ENCODE measurements around the gene ATL2.
"Not testable (repeated sequence)": the region's sequence is repeated elsewhere in the genome, so short reads cannot be mapped to it uniquely, and the experiment has no call there.

The ATL2 gene

GRCh38 chr2:38387887-38388286 lies 10.8 kb upstream of the ATL2 start:
- Histone ChIP-seq H3K4me1 (ENCODE audit: control insufficient read depth, insufficient read depth, low read length) (peaks cover 4% of the 10 kb centered on the region; the same call in 1 of the 2 replicates), H3K9me3 (ENCODE audit: control insufficient read depth, insufficient read depth, low read length) (no peaks in the 10 kb centered on the region), H3K4me3 (ENCODE audit: low read depth, low read length) (no peak overlapping the region), H3K27ac (ENCODE audit: low read depth, low read length) (no peak overlapping the region), H3K9ac (ENCODE audit: low read depth, low read length) (no peak overlapping the region), H3K27me3 (ENCODE audit: control insufficient read depth, insufficient read depth, low read length) (no peaks in the 10 kb centered on the region), H3K36me3 (ENCODE audit: control insufficient read depth, insufficient read depth, low read length) (no peaks in the 10 kb centered on the region)

- no peak overlapping the region for H3K9ac ChIP-seq (ENCODE audit: low read depth, low read length)
- no peak overlapping the region for H3K4me3 ChIP-seq (ENCODE audit: low read depth, low read length)
- no peaks in the 10 kb centered on the region for H3K27me3 ChIP-seq (ENCODE audit: control insufficient read depth, insufficient read depth, low read length)
- H3K9me3 ChIP-seq (ENCODE audit: control insufficient read depth, insufficient read depth, low read length), result no peaks in the 10 kb centered on the region
- peaks cover 4% of the 10 kb centered on the region; the same call in 1 of the 2 replicates for H3K4me1 ChIP-seq (ENCODE audit: control insufficient read depth, insufficient read depth, low read length)
- H3K27ac ChIP-seq (ENCODE audit: low read depth, low read length), result no peak overlapping the region
- H3K36me3 ChIP-seq (ENCODE audit: control insufficient read depth, insufficient read depth, low read length), result no peaks in the 10 kb centered on the region
Observed at GRCh38 chr2:38386821-38387220, 9.7 kb upstream of the ATL2 start.

- no peaks in the 10 kb centered on the region for H3K36me3 ChIP-seq (ENCODE audit: control insufficient read depth, insufficient read depth, low read length)
- H3K27ac ChIP-seq (ENCODE audit: low read depth, low read length), result no peak overlapping the region
- H3K27me3 ChIP-seq (ENCODE audit: control insufficient read depth, insufficient read depth, low read length), result no peaks in the 10 kb centered on the region
- H3K4me1 ChIP-seq (ENCODE audit: control insufficient read depth, insufficient read depth, low read length), result peaks cover 4% of the 10 kb centered on the region; the same call in 1 of the 2 replicates
- H3K9me3 ChIP-seq (ENCODE audit: control insufficient read depth, insufficient read depth, low read length), result no peaks in the 10 kb centered on the region
- H3K4me3 ChIP-seq (ENCODE audit: low read depth, low read length), result no peak overlapping the region
- H3K9ac ChIP-seq (ENCODE audit: low read depth, low read length), result no peak overlapping the region
Observed at GRCh38 chr2:38386377-38386776, 9.3 kb upstream of the ATL2 start.

GRCh38 chr2:38384338-38384737 lies 7.3 kb upstream of the ATL2 start:
- H3K27me3 ChIP-seq (ENCODE audit: control insufficient read depth, insufficient read depth, low read length), result no peaks in the 10 kb centered on the region
- H3K36me3 ChIP-seq (ENCODE audit: control insufficient read depth, insufficient read depth, low read length), result no peaks in the 10 kb centered on the region
- H3K4me1 ChIP-seq (ENCODE audit: control insufficient read depth, insufficient read depth, low read length), result peaks cover 4% of the 10 kb centered on the region; the same call in 1 of the 2 replicates
- no peaks in the 10 kb centered on the region for H3K9me3 ChIP-seq (ENCODE audit: control insufficient read depth, insufficient read depth, low read length)
- H3K4me3 ChIP-seq (ENCODE audit: low read depth, low read length), result no peak overlapping the region
- H3K27ac ChIP-seq (ENCODE audit: low read depth, low read length), result no peak overlapping the region
- no peak overlapping the region for H3K9ac ChIP-seq (ENCODE audit: low read depth, low read length)

GRCh38 chr2:38383741-38384140 lies 6.7 kb upstream of the ATL2 start:
- not testable (repeated sequence) for H3K4me1 ChIP-seq (ENCODE audit: control insufficient read depth, insufficient read depth, low read length); H3K36me3 ChIP-seq (ENCODE audit: control insufficient read depth, insufficient read depth, low read length); H3K9ac ChIP-seq (ENCODE audit: low read depth, low read length); H3K27ac ChIP-seq (ENCODE audit: low read depth, low read length); H3K4me3 ChIP-seq (ENCODE audit: low read depth, low read length); H3K9me3 ChIP-seq (ENCODE audit: control insufficient read depth, insufficient read depth, low read length); H3K27me3 ChIP-seq (ENCODE audit: control insufficient read depth, insufficient read depth, low read length)

GRCh38 chr2:38381381-38382143 lies 4.5 kb upstream of the ATL2 start:
- Histone ChIP-seq H3K36me3 (ENCODE audit: control insufficient read depth, insufficient read depth, low read length) (no peaks in the 10 kb centered on the region), H3K27ac (ENCODE audit: low read depth, low read length) (no peak overlapping the region), H3K27me3 (ENCODE audit: control insufficient read depth, insufficient read depth, low read length) (no peaks in the 10 kb centered on the region), H3K4me3 (ENCODE audit: low read depth, low read length) (no peak overlapping the region), H3K4me1 (ENCODE audit: control insufficient read depth, insufficient read depth, low read length) (peaks cover 10% of the 10 kb centered on the region), H3K9ac (ENCODE audit: low read depth, low read length) (no peak overlapping the region), H3K9me3 (ENCODE audit: control insufficient read depth, insufficient read depth, low read length) (no peaks in the 10 kb centered on the region)

- Histone ChIP-seq H3K4me1 (ENCODE audit: control insufficient read depth, insufficient read depth, low read length) (peaks cover 13% of the 10 kb centered on the region), H3K27ac (ENCODE audit: low read depth, low read length) (no peak overlapping the region), H3K36me3 (ENCODE audit: control insufficient read depth, insufficient read depth, low read length) (no peaks in the 10 kb centered on the region), H3K9me3 (ENCODE audit: control insufficient read depth, insufficient read depth, low read length) (no peaks in the 10 kb centered on the region), H3K4me3 (ENCODE audit: low read depth, low read length) (no peak overlapping the region), H3K27me3 (ENCODE audit: control insufficient read depth, insufficient read depth, low read length) (no peaks in the 10 kb centered on the region), H3K9ac (ENCODE audit: low read depth, low read length) (no peak overlapping the region)
Observed at GRCh38 chr2:38380397-38381130, 3.5 kb upstream of the ATL2 start.

GRCh38 chr2:38376346-38377049 lies 575 bp downstream of the ATL2 start:
- H3K27ac ChIP-seq (ENCODE audit: low read depth, low read length), result peak overlapping the region; percentile 95
- peak overlapping the region; percentile 98 for H3K9ac ChIP-seq (ENCODE audit: low read depth, low read length)
- H3K9me3 ChIP-seq (ENCODE audit: control insufficient read depth, insufficient read depth, low read length), result no peaks in the 10 kb centered on the region
- H3K27me3 ChIP-seq (ENCODE audit: control insufficient read depth, insufficient read depth, low read length), result no peaks in the 10 kb centered on the region
- peak overlapping the region; percentile 94 for H3K4me3 ChIP-seq (ENCODE audit: low read depth, low read length)
- peaks cover 21% of the 10 kb centered on the region for H3K4me1 ChIP-seq (ENCODE audit: control insufficient read depth, insufficient read depth, low read length)
- H3K36me3 ChIP-seq (ENCODE audit: control insufficient read depth, insufficient read depth, low read length), result peaks cover 7% of the 10 kb centered on the region; the same call in 1 of the 2 replicates

- Histone ChIP-seq H3K9ac (ENCODE audit: low read depth, low read length) (peak overlapping the region; percentile 98), H3K27me3 (ENCODE audit: control insufficient read depth, insufficient read depth, low read length) (no peaks in the 10 kb centered on the region), H3K27ac (ENCODE audit: low read depth, low read length) (peak overlapping the region; percentile 52), H3K36me3 (ENCODE audit: control insufficient read depth, insufficient read depth, low read length) (peaks cover 7% of the 10 kb centered on the region; the same call in 1 of the 2 replicates), H3K4me1 (ENCODE audit: control insufficient read depth, insufficient read depth, low read length) (peaks cover 21% of the 10 kb centered on the region), H3K4me3 (ENCODE audit: low read depth, low read length) (peak overlapping the region; percentile 94), H3K9me3 (ENCODE audit: control insufficient read depth, insufficient read depth, low read length) (no peaks in the 10 kb centered on the region)
Observed at GRCh38 chr2:38375696-38376345, 1.3 kb downstream of the ATL2 start.

GRCh38 chr2:38374984-38375383 lies 2.1 kb downstream of the ATL2 start:
- Histone ChIP-seq H3K9me3 (ENCODE audit: control insufficient read depth, insufficient read depth, low read length) (no peaks in the 10 kb centered on the region), H3K4me1 (ENCODE audit: control insufficient read depth, insufficient read depth, low read length) (peaks cover 21% of the 10 kb centered on the region), H3K9ac (ENCODE audit: low read depth, low read length) (no peak overlapping the region), H3K27ac (ENCODE audit: low read depth, low read length) (no peak overlapping the region), H3K4me3 (ENCODE audit: low read depth, low read length) (peak overlapping the region; percentile 94), H3K27me3 (ENCODE audit: control insufficient read depth, insufficient read depth, low read length) (no peaks in the 10 kb centered on the region), H3K36me3 (ENCODE audit: control insufficient read depth, insufficient read depth, low read length) (peaks cover 7% of the 10 kb centered on the region; the same call in 1 of the 2 replicates)

All from HUES48 (cell line).